ENCODE results near the gene COL10A1.

The COL10A1 gene

GRCh38 chr6:116136933-116137340, 11.0 kb upstream of the COL10A1 start:
- TF ChIP-seq POLR2AphosphoS5 (IDR thresholded peaks at IDR 0.05; ENCODE audit: low read depth) (no peak), GABPA (IDR thresholded peaks at IDR 0.05; ENCODE audit: low read depth) (no peak), SPI1 (IDR thresholded peaks at IDR 0.05; ENCODE audit: borderline replicate concordance, low read depth) (no peak), REST (IDR thresholded peaks at IDR 0.05; ENCODE audit: insufficient replicate concordance, low read depth) (no peak), CTCF (IDR thresholded peaks at IDR 0.05; ENCODE audit: insufficient read depth, low read length) (no peak)
- no peak for DNase-seq (ENCODE audit: low read depth in 1 of 2, low spot score in 1 of 2)

GRCh38 chr6:116136373-116136772, 10.4 kb upstream of the COL10A1 start:
- Histone ChIP-seq H3K27me3 (ENCODE audit: insufficient read depth, poor library complexity, severe bottlenecking) (no peaks in the 10 kb centered on the region), H3K27ac (replicated peaks) (no peak overlapping the region), H3K4me3 (replicated peaks; ENCODE audit: insufficient read depth, low read length) (no peak overlapping the region)
- DNase-seq (ENCODE audit: low read depth in 1 of 2, low spot score in 1 of 2), result no peak
- no peak for TF ChIP-seq POLR2AphosphoS5 (IDR thresholded peaks at IDR 0.05; ENCODE audit: low read depth)
- no peak for TF ChIP-seq SPI1 (IDR thresholded peaks at IDR 0.05; ENCODE audit: borderline replicate concordance, low read depth)
- TF ChIP-seq CTCF (IDR thresholded peaks at IDR 0.05; ENCODE audit: insufficient read depth, low read length), result no peak
- TF ChIP-seq GABPA (IDR thresholded peaks at IDR 0.05; ENCODE audit: low read depth), result no peak
- TF ChIP-seq REST (IDR thresholded peaks at IDR 0.05; ENCODE audit: insufficient replicate concordance, low read depth), result no peak

More at GRCh38 chr6:116136933-116137340, 11.0 kb upstream of the COL10A1 start:
- H3K27me3 ChIP-seq (ENCODE audit: insufficient read depth, poor library complexity, severe bottlenecking), result no peaks in the 10 kb centered on the region
- no peak overlapping the region for H3K27ac ChIP-seq (replicated peaks)
- no peak overlapping the region for H3K4me3 ChIP-seq (replicated peaks; ENCODE audit: insufficient read depth, low read length)

- TF ChIP-seq SPI1 (IDR thresholded peaks at IDR 0.05; ENCODE audit: borderline replicate concordance, low read depth), result no peak
- H3K4me3 ChIP-seq (replicated peaks; ENCODE audit: insufficient read depth, low read length), result no peak overlapping the region
- H3K27ac ChIP-seq (replicated peaks), result no peak overlapping the region
- H3K27me3 ChIP-seq (ENCODE audit: insufficient read depth, poor library complexity, severe bottlenecking), result no peaks in the 10 kb centered on the region
- no peak for DNase-seq (ENCODE audit: low read depth in 1 of 2, low spot score in 1 of 2)
Measured at GRCh38 chr6:116133453-116133852, 7.5 kb upstream of the COL10A1 start.

- Histone ChIP-seq H3K27me3 (ENCODE audit: insufficient read depth, poor library complexity, severe bottlenecking) (no peaks in the 10 kb centered on the region), H3K27ac (replicated peaks) (no peak overlapping the region), H3K4me3 (replicated peaks; ENCODE audit: insufficient read depth, low read length) (no peak overlapping the region)
- TF ChIP-seq REST (IDR thresholded peaks at IDR 0.05; ENCODE audit: insufficient replicate concordance, low read depth), result no peak
- TF ChIP-seq SPI1 (IDR thresholded peaks at IDR 0.05; ENCODE audit: borderline replicate concordance, low read depth), result no peak
- no peak for TF ChIP-seq POLR2AphosphoS5 (IDR thresholded peaks at IDR 0.05; ENCODE audit: low read depth)
- no peak for TF ChIP-seq GABPA (IDR thresholded peaks at IDR 0.05; ENCODE audit: low read depth)
- TF ChIP-seq CTCF (IDR thresholded peaks at IDR 0.05; ENCODE audit: insufficient read depth, low read length), result no peak
- no peak for DNase-seq (ENCODE audit: low read depth in 1 of 2, low spot score in 1 of 2)
Measured at GRCh38 chr6:116127771-116128493, 2.0 kb upstream of the COL10A1 start.
